ENCODE data around the gene UNC79. TPM values are rescaled to one million over a fixed set of nuclear protein-coding genes. Genes with fewer than 3 reads are reported as not detected.
"Not testable (repeated sequence)": the region's sequence is repeated elsewhere in the genome, so short reads cannot be mapped to it uniquely, and the experiment has no call there.

The UNC79 gene
- total RNA-seq = 0.03 TPM

GRCh38 chr14:93430315-93431035, at the start of gene UNC79:
Gene UNC79, plus strand, starts transcription at chr14:93430939. Its CDS starts 91 bp downstream, at chr14:93431030.
- ATAC-seq (no peak), DNase-seq (ENCODE audit: low spot score) (no peak)

GRCh38 chr14:93381644-93382043, 49.1 kb upstream of the UNC79 start:
- DNase-seq (ENCODE audit: low spot score) = no peak
- no peak for ATAC-seq

GRCh38 chr14:93384256-93384655, 46.5 kb upstream of the UNC79 start:
- DNase-seq (ENCODE audit: low spot score); ATAC-seq: not testable (repeated sequence)

- no peak for ATAC-seq
- no peak for DNase-seq (ENCODE audit: low spot score)
These were observed 35.5 kb upstream of the UNC79 start for GRCh38 chr14:93395231-93395630.

GRCh38 chr14:93396456-93396855, 34.3 kb upstream of the UNC79 start:
- DNase-seq (ENCODE audit: low spot score) = no peak
- ATAC-seq = no peak

GRCh38 chr14:93398491-93398890, 32.2 kb upstream of the UNC79 start:
- ATAC-seq = no peak
- DNase-seq (ENCODE audit: low spot score) = no peak

GRCh38 chr14:93402951-93403350, 27.8 kb upstream of the UNC79 start:
- ATAC-seq = no peak

GRCh38 chr14:93410021-93410420, 20.7 kb upstream of the UNC79 start:
- ATAC-seq (no peak), DNase-seq (ENCODE audit: low spot score) (no peak)

More at GRCh38 chr14:93402951-93403350, 27.8 kb upstream of the UNC79 start:
- no peak for DNase-seq (ENCODE audit: low spot score)

GRCh38 chr14:93410893-93411292, 19.8 kb upstream of the UNC79 start:
- no peak for DNase-seq (ENCODE audit: low spot score)
- ATAC-seq = no peak

GRCh38 chr14:93425136-93425535, 5.6 kb upstream of the UNC79 start:
- ATAC-seq; DNase-seq (ENCODE audit: low spot score): not testable (repeated sequence)

- no peak for ATAC-seq
- no peak for DNase-seq (ENCODE audit: low spot score)
These were observed 4.0 kb upstream of the UNC79 start for GRCh38 chr14:93426750-93427149.

GRCh38 chr14:93431036-93431670, 414 bp downstream of the UNC79 start:
- ATAC-seq (no peak), DNase-seq (ENCODE audit: low spot score) (no peak)

- no peak for ATAC-seq
- no peak for DNase-seq (ENCODE audit: low spot score)
These were observed 23.5 kb downstream of the UNC79 start for GRCh38 chr14:93454224-93454623.

- ATAC-seq (no peak), DNase-seq (ENCODE audit: low spot score) (no peak)
These were observed 25.6 kb downstream of the UNC79 start for GRCh38 chr14:93456356-93456755.

GRCh38 chr14:93458234-93458633, 27.5 kb downstream of the UNC79 start:
- ATAC-seq (no peak), DNase-seq (ENCODE audit: low spot score) (no peak)

GRCh38 chr14:93462479-93462878, 31.7 kb downstream of the UNC79 start:
- ATAC-seq (no peak), DNase-seq (ENCODE audit: low spot score) (no peak)

GRCh38 chr14:93464271-93464670, 33.5 kb downstream of the UNC79 start:
- DNase-seq (ENCODE audit: low spot score) (no peak), ATAC-seq (no peak)

- ATAC-seq (no peak), DNase-seq (ENCODE audit: low spot score) (no peak)
These were observed 44.7 kb downstream of the UNC79 start for GRCh38 chr14:93475471-93475870.

GRCh38 chr14:93476305-93476704, 45.6 kb downstream of the UNC79 start:
- DNase-seq (ENCODE audit: low spot score) (no peak), ATAC-seq (no peak)

GRCh38 chr14:93479074-93479473, 48.3 kb downstream of the UNC79 start:
- DNase-seq (ENCODE audit: low spot score); ATAC-seq: not testable (repeated sequence)

GRCh38 chr14:93480867-93481266, 50.1 kb downstream of the UNC79 start:
- ATAC-seq (no peak), DNase-seq (ENCODE audit: low spot score) (no peak)

- DNase-seq (ENCODE audit: low spot score) = no peak
- no peak for ATAC-seq
These were observed 51.0 kb downstream of the UNC79 start for GRCh38 chr14:93481758-93482157.
